GM18505 (cell line): ENCODE data around the gene FCN1.

Experiments used
- ATAC-seq: cut with Tn5 transposase; IDR thresholded peaks from one replicate; pipeline ENCODE4 v1.9.1; 2021; ENCODE audit not compliant: unreplicated experiment
- POLR2A ChIP-seq: IDR thresholded peaks from 4 replicates; pipeline ENCODE4 v1.6.1; 2011; ENCODE audit warnings: borderline replicate concordance; ENCODE audit not compliant: insufficient read depth, insufficient read length; ENCODE audit errors: extremely low read depth

The FCN1 gene

DNA sequence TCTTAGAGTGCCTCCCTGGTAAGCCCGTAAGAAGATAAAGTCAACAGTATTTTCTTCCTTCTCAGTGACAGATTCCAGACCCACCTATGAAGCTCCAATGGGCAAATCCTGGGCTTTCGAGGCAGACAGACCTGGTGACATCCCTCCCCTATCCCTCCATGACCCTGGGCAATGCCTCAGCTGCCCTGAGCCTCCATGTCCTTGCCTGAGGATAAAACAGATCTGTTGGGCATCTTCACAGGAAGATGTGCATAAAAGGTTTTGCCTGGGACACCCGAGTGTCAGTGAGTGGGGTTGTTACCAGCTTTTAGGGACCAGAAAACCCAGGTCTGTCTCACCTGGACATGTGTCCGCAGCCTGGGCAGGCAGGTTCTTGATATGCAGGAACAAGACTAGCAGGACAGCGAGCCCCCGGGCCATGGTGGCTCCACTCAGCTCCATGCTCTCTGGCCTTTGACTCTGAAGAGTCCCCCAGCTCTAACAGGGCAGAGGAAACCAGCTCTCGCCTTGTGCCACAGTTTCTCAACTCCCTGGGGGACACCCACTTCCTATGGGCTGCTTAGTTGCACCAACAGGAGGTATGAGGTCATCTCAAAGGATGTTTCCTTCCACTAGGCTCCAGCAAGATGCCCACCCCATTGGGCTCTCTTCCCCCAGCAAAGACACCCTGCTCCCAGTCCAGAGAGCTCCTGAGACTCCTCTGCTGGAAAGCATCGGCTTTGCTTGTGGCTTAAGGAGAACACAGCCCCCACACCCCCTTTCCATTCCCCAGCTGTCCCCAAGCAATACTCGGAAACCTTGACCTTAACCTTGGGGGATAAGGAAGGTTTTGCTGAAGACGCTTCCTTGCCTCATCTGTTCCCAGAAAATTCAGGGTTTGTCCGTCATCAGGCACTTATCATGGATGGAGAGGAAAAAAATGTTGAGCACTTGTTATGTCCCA, at the start of gene FCN1:
TSS of gene FCN1 (minus strand) at position 482 of the 943 bp plus-strand sequence. CDS start at position 441, 41 bp downstream.
- ATAC-seq, result no peak
- no peak for TF ChIP-seq POLR2A

DNA sequence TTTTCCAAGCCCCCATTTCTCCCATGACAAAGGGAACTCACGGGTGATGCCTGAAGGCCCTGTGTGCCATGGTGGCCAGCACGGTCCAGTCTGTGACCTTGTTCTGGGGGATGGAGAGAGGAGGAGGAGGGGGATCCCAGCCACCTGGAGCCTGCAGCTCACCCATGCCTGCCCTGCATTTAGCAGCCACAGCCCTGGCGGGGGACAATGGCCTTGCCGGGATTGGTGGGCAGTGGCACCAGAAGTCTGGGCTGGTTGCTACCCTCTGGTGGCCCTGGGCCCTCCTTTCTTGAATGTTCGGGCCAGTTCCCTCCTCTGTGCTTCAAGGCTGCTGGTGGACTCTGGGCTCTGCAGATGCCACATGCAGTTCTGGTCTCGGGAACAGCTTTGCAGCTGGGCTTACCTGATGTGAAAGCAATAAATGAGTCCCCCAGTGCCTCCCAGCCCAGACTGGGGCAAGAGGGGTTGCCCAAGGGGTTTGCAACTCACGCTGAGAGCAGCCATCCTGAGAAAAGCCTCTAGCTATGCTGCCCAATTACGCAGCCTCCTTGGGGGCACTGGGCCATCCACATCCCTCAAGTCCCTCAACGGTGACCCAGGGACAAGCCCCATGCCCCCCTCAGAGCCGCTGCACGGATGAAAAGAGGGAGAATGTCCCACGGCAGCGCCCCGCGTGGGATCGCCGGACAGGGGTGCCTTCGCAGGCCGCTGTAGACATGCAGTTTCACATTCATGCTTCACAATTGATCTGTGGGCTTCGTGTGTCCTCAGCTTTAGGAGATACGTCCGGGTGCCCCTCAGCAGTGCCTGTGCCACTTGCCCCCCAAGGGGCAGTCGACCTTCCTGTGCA, 49.2 kb upstream of the FCN1 start:
- ATAC-seq, result no peak
- no peak for TF ChIP-seq POLR2A

- TF ChIP-seq POLR2A, result no peak
- no peak for ATAC-seq
These were observed 48.6 kb upstream of the FCN1 start for GRCh38 chr9:134966270-134966669.

- TF ChIP-seq POLR2A, result no peak
- no peak for ATAC-seq
These were observed 48.1 kb upstream of the FCN1 start for GRCh38 chr9:134965851-134966250.

DNA sequence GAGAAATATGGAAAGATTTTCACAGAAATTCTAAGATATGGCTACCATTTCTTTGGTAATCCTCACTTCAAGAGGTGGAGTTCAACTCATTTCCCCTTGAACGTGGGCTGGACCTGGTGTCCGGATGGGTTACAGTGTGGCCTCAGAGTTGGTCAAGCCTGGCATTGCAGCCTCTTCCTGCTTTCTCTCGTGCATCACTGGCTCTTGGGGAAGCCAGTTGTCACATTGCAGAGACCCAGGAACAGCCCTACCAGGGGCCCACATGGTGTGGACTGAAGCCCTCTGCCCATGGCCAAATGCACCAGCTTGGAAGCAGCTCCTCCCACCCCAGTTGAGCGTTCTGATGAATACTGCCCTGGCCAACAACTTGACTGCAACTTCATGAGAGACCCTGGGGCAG, 47.7 kb upstream of the FCN1 start:
- ATAC-seq, result no peak
- TF ChIP-seq POLR2A, result no peak

DNA sequence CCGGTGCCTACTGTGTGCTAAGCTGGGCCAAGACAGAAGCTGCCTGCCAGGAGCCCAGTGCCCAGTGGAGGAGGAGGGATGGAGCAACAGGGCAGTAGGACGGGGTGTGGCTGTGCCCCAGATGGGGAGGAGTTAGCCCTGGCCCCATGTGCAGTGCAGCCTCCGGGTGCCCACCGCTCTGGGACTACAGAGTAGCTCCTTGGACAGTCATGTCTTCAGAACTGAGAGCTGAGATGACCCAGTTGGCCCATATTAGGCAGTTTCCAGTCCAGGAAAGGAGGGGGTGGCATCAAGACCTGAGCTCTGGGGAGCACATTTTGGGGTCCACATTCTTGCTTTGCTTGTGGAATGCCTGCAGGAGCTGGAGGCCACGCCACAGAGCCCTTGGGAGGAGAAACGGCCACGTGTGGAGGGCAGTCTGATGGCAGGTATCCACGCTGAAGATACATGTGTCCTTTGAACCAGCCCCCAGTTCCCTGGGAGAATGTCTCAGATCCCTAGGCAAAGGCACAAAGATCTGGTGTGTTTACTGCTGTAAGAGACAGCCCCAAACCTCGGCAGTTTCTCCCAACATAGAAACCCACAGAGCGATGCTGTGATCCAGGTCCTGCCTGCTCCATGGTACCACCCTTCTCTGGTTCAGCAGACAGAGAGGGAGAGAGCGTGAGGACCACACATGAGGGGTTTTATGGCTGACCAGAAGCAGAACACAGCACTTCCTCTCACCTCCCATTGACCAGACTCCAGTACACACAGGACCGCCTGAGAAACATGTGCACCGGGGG, 46.8 kb upstream of the FCN1 start:
- no peak for TF ChIP-seq POLR2A
- ATAC-seq, result no peak

DNA sequence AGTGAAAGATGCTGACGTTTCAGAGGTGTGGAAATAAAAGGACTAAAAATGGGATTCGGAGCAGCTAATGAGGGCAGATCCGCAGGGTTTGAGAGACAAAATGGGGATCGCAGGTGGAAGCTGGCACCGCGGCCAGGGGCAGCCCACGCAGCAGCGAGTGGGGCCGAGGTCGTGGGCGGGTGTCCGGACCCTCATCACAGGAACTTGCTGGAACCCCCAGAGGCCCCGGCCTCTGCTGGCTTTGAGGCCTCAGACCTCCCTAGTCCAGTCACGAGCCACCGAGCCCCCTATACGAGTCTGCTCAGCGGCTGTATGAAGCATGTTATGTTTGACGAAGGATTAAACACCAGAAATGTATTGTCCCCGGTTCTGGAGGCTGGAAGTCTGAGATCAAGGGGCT, 45.8 kb upstream of the FCN1 start:
- ATAC-seq, result no peak
- no peak for TF ChIP-seq POLR2A

DNA sequence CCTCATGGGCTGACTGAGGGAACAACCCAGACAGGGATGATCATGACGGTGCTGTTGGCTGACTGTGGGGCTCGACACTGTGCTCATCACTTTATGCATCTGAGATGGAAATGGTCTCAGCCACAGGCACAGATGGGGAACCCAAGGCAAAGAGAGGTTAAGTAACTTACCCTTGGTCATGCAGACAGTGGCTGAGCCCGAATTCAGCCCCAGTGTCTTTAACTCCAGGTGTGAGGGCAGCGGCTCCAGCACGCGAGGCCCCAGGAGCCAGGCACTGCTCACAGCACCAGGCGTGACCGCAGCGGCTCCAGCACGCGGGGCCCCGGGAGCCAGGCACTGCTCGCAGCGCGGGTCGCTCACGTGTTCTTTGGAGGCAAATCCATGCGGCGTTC, 45.3 kb upstream of the FCN1 start:
- TF ChIP-seq POLR2A, result no peak
- no peak for ATAC-seq

DNA sequence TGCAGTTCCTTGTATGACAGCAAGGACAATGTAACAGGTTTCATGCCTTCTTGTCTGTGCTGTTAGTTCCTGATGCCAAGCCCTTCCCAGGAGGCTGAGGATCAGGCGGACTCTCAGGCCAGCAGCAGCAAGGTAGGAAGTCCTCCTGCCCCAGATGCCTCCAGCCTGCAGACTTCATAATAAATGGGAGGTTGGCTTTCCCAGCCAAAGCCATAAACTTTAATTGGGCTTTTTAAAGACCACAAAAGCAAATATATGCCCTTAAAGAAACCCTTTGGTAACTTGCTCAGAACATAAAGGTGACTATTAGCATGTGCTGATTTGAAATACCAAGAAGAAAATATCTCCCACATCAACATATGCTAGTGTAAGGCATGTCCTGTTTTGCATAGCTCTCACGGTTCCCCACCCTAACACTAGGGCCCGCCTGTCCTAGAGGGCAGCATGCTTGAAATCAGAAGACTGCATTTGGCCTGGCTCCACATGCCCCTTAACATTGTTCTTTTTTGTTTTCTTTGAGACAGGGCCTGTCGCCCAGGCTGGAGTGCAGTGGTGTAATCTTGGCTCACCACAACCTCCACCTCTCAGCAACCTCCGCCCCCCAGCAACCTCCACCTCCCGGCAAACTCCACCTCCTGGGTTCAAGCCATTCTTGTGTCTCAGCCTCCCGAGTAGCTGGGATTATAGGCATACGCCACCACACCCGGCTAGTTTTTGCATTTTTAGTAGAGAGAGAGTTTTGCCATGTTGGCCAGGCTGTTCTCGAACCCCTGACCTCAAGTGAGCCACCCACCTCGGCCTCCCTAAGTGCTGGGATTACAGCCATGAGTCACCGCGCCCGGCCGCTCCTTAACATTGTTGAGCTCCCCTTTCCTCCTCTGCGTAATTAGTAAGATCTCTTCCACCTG, 44.6 kb upstream of the FCN1 start:
- ATAC-seq, result no peak
- TF ChIP-seq POLR2A, result no peak

- TF ChIP-seq POLR2A, result no peak
- ATAC-seq, result no peak
These were observed 43.8 kb upstream of the FCN1 start for GRCh38 chr9:134961331-134962064.

- no peak for ATAC-seq
- TF ChIP-seq POLR2A, result no peak
These were observed 43.0 kb upstream of the FCN1 start for GRCh38 chr9:134960701-134961181.
